Hypothalamus (tissue), 51 donors: Measurements from ENCODE around the gene CYP11A1.

Experiments used
- DNase-seq, 51 donors: peaks; one replicate each; lab custom pipeline; 2025; lab: John Stamatoyannopoulos, UW

The CYP11A1 gene

DNA sequence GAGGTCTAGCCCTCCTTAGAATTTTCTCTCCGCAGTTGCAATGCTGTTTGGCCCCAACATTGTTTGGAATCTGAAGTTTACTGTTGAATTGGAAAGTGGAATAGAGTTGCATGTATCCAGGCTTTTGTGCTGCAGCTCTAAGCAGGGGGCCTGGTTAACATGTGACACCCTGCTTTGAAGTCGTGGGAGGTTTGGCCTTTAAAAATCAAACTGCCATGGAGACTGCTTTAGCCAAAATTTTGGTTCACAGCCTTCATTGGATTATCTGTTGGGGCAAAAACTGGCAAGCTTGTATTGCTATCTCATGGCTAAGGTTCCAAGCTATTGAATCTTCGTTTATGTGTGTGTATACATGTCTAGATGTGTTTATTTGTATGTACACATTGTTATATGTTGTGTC lies 15.8 kb downstream of the CYP11A1 start:
- no peak for DNase-seq

DNA sequence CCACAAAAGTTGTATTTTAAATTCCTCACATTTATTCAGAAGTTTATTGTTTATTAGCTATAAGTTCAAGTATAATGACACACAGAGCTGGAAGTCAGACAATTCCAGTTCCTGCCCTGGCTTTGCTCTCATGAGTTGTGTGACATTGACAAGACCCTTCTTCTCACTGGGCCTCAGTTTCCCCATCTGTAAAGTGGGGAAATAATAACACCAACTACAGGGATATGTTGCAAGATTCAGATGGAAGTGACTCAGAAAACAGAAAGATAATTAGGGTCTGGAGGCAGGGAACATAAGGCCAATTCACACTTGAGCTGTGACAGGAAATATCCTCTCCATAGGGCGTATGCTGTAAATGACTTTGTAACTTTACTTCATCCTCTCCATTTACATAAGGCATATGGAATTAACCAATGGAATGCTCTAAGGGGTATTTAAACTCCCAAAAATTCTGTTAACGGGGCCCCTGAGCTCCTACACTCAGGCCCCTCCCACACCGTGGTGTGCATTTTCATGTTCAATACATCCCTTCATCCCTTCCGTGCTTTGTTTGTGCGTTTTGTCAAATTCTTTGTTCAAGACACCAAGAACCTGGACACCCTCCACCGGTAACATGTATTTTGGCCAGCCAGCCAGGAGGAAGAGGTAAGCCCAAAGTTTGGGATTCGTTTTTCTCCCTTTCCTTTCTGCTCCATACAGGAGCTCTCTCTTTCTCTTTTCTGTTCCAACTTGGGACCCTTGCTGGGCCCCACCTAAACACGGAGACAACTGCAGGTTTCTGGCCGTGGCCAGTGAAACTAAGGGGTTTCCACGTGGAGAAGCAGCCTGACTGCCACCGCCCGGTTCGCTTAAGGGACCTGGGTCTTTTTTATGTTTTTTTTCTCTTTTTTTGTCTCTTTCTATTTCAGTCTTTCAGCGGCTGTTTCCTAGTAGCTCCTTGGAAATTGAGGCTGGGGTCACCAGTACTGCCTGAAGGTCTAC lies 16.9 kb downstream of the CYP11A1 start:
- no peak for DNase-seq

DNA sequence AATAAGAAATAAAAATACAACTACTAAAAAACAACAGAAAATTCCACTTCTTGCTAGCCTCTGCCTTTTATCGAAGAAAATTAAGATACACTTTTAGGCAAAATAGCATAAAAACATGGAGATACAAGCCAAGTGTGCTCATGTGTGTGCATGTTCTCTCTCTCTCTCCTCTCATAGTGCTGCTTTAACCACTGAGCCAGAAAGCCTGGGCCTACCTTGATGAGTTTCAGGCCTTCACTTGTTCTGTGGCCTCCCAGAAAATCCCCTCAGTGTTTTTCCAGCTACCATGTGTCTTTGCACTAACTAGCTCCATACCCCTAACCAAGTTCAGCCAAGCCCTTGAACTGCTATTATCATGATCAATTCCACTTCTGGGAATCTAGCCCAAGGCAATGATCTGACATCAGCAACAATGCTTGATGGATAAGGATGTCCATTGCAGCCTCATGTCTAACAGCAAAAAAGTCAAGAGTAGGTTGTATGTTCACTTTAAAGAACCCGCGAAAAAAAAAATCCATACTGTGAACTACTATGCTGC lies 18.1 kb downstream of the CYP11A1 start:
- DNase-seq, result no peak

DNA sequence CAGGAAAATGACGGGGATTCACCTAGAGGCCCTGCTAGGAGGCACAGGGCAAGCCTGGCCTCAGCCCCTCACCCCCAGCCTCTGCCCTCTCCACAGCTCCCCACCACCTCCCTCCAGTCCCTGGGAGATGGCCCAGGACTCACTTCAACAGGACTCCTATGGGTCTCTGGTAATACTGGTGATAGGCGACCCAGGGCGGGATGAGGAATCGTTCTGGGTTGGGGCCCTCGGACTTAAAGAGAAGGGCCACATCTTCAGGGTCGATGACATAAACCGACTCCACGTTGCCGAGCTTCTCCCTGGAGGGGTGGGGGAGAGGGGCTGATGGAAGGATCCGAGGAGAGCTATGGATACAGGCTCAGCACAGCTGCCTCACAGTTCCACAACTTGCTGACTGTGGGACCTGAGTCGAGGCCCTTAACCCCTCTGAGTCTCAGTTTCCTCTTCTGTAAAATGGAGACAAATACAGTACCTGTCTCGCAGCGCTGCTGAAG lies 19.6 kb downstream of the CYP11A1 start:
- DNase-seq, result no peak

DNA sequence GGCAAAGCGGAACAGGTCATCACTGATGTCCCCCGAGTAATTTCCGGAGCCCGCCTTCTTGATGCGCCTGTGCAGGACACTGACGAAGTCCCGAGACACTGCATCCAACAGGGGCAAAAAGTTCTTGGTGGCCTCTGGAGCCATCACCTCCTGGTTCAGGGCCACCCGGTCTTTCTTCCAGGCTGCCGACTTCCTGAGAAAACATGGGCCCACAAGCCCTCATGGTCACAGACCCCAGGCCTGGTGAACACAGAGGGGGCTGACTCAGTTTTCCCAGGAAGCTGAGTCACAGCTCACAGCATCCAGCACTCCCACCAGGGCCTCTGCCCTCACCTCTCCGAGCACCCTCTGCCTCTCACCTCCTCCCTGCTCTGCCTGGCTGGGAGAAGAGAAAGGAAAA lies 22.4 kb downstream of the CYP11A1 start:
- no peak for DNase-seq

DNA sequence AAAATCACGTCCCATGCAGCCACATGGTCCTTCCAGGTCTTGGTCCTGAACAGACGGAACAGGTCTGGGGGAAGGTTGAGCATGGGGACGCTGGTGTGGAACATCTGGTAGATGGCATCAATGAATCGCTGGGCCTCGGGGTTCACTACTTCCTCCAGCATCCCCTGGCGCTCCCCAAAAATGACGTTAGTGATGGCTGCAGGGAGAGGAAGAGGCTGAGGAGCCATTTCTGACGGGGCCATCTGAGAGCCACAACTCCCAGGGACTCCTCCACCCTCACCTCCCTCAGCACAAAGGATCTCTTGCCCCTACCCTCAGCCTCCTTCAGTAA lies 23.7 kb downstream of the CYP11A1 start:
- no peak for DNase-seq

DNA sequence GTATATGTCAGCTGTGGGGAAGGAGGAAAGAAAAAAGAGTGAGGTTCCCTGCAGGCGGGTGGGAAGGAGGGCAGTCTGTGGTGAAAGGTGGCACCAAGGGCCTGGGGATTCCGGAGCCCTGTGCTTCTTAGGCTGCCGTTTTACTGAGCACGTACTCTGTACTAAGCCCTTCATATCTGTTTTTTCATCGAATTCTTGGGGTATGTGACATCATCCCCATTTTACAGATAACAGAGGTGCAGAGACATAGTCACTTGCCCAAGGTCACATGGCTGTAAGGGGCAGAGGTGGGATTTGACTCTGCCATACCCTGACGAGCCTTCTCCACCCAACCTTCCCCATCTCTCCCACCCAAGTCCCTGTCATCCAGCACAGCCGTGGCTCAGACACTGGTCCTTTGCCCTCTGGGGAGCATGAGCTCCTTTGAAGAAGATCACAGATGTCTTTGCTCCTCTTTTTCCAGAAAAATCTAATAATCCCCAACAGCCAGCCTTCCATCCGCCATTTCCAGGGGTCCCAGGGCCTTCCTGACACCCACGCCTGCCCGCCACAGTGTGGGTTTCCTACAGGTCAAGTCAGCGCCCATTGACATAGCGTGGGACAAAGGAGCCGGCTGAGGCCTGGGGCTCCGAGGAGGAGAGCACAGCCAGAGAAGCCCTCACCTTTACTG lies 24.2 kb downstream of the CYP11A1 start:
- DNase-seq, result no peak

DNA sequence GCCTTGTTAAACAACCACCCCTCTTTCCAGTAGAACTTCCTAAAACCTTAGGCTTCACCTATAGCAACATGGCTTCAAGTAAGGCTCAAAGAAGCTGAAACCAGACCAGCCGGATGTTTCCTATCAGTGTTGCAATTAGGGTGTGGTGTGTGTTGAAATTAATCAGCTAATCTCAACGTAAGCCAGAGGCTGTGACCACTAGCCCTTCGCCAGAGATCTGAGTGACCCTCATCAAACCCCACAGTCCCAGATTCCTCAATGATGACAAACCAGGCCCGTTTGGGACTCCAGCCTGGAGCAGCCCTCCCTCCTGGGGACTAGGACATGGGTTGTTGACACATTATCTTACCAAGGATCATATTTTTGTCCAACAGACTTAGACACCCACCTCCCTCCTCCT lies 27.3 kb downstream of the CYP11A1 start:
- no peak for DNase-seq

DNA sequence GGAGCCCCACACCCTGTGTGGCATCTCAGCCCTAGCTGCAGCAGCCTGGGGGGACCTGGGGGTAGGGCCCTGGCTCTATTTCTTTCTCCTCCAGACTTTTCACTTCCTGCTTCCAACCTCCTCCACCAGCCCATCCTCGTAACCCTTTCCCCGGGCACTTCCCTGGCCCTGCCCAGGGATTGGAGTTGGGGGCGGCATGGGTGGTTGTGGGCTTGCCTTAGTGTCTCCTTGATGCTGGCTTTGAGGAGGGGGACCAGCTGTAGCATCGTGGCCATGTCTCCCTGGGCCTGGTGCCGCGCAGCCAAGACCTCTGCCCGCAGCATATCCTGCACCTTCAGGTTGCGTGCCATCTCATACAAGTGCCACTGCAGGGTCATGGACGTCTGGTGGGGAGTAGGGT lies 28.1 kb downstream of the CYP11A1 start:
- no peak for DNase-seq

DNA sequence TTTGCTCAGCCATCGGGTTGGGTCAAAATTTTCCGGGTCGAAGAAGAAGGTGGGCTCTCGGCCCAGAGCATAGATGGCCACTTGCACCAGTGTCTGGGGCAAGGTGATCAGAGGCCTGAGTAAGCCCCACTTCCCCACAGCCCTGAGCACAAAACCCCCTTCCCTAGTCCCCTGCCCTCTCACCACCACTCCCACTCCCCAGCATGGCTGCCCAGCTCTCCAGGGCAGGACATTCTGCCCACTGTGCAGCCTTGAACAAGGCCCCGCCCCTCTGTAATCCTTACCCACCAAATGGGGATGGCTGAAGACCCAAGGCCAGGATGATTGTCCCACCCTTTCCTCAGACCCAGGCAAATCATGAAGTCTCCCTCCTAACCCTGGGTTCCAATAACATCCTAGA lies 28.8 kb downstream of the CYP11A1 start:
- DNase-seq, result no peak

DNA sequence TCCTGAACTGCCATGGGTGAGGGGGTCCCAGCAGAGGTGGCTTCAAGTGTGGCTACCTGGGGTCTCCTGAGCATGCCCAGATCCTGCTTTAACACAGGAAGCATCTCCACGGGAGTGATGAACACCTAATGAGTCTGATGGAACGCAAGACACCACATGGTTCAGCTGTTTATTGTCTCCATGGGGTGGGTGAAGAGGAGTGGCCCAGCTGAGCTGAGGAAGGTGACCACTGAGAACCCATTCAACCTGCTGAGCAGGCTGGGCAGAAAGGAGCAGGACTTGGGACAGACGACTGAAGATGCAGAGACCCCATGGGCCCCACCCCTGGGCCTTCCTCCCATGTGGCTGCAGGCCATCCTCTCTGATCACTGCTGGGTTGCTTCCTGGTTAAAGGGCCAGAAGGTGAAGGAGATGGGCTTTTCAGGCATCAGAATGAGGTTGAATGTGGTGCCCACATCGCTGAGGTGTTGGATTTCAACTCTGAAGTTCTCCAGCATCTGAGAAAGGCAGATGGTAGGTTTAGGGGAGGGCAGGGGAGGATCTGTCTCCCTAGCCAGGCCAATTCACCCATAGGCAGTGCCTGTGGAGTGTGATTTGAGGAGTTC lies 29.7 kb downstream of the CYP11A1 start:
- no peak for DNase-seq

DNA sequence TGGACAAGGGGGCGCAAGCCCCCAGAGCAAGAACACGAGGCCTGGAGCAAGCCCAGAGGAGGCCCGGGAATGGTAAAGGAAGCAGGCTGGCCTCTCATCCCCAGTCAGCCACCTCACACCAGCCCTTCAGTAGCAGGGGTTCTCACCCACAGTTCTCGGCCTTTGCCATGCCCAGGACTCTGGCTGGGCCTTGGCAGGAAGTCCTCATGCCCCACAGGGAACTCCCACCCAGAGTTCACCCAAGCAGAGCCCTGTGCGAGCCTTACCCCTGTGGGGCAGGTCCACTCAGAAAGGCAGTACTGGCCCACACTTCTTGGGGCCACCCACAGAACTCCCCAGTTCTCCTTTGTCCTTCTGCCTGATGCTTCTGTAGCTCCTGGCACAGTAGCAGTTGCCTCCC lies 30.3 kb downstream of the CYP11A1 start:
- DNase-seq, result no peak

DNA sequence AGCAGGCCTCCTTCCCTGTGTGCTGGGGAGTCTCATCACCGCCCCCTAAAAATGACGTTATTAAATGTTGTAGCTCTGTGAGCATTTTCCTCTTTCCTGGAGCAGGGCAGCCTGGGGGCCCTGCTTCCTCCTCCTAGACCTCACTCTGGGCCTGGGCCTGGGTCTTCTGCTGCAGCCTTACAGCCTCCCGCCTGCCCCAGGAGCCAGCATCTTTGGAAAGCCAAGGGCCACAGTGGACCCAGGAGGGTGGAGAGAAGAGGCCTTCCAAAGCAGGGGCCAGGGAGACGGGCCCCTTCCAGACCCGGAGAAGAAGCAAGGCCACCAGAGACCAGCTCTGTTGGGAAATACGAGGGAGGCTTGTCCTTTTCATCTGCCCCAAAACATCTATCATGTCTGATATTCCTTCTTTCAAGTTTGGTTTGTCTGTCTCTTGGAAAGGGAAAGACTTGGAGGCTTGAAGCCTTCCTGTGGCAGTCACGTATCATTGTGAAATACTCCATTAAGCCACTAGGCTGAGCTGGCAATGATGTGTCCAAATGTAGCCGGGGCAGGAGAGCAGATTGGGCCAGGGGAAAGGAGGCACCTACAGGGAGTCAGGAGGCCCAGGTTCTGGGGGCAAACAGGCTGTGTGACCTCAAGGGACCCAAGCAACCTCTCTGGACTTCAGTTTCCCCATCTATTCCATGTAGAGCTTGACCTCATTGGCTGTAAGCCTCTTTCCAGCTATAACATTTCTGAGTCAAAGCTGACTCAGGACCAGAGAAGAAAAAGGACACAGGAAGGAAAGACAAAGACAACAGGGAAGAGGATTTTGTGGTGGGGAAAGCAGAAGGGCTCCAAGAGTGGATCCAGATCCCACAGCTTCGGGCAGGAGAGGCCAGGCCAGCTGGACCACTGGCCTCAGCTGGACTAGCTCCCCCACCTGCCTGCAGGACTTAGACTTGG lies 31.1 kb downstream of the CYP11A1 start:
- no peak for DNase-seq

DNA sequence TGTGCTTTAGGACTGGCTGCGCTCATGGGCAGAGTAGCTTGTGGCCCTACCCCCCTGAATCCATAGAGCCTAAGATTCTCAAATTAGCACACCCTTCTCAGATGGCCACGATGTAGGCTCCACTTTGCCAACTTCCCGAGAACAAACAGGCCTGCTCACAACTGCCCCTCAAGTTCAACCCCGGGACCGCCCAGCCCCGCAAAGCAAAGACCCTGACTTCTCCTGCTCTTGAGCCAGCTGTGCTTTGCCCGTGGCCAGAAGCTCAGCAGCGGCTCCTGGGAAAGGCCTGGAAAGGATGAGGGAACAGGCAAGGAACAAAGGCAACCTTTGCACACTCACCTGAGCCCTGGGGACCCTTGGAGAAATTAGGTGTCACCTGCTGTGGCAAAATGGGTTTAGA lies 32.0 kb downstream of the CYP11A1 start:
- DNase-seq, result no peak

DNA sequence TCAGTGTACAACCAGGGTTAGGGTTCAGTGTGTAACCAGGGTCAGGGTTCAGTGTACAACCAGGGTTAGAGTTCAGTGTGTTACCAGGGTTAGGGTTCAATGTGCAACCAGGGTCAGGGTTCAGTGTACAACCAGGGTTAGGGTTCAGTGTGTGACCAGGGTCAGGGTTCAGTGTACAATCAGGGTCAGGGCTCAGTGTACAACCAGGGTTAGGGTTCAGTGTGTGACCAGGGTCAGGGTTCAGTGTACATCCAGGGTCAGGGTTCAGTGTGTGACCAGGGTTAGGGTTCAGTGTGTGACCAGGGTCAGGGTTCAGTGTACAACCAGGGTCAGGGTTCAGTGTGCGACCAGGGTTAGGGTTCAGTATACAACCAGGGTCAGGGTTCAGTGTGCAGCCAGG lies 33.3 kb downstream of the CYP11A1 start:
- no peak for DNase-seq

DNA sequence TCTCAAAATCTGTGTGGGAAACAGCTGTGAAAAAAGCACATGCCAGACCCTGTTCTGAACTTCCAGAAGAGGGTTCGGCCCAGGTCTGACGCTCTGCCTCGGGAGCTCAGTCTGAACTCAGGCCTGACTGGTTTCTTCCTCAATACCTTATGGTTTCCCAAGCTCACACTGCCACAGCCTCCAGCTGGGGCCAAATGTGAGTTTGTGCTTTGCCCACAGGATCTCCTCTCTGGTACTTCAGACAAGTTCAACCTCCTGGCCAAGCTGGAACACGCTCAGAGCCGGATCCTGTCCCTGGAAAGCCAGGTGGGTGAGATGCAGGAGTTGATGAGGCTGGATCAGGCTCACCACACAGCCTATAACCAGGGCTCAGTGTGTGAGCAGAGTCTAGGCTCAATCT lies 33.8 kb downstream of the CYP11A1 start:
- no peak for DNase-seq

DNA sequence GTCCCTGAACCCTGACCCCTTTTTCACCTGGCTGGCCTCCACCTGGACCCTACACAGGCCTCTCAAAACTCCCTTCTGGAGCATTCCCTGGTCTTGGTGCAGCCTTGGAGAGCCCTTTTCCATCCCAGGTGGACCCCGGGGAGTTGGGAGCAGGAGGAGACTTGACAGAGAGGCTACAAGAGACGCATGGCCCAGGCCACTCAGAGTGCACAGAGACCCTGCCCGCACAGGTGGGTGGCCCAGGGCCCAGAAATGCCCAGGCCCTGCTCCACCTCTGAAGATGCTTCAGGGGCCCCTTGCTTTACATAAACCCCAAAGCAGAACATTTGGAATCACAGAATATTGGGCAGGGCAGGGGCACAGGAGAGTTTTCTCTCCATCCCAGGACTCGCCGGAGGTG lies 34.4 kb downstream of the CYP11A1 start:
- DNase-seq, result no peak

DNA sequence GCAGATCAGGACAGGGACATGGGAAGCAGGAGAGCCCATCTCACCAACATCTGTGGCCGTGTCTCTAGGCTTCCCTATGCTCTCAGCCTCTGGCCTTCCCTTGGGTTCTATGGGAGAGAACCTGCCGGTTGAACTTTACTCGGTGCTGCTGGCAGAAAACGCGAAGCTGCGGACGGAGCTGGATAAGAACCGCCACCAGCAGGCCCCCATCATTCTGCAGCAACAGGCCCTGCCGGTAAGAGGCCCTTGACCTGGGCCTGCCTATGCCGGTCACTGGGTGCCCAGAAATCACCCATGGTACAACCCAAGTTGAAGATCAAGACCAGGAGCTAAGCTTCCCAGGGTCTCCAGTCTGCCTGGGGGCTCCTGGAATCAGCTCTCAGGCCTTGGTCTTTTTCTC lies 34.8 kb downstream of the CYP11A1 start:
- DNase-seq, result no peak

DNA sequence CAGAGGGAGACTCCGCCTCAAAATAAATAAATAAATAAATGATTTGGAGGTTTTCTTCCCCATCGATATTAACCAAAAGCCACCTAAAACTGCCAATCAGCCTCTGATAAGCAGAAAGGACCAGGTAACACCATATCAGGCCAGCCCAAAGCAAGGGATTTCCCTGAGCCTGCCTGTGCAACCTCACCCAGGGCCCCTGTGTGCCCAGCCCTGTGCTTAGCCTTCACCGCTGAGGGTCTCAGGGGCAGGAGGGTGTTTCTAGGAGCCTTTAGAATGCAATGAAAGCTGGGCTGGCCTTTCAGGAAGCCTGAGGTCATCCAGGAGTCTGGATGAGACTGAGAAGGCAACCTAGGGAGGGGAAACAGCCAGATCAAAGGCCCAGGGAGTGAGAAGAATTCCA lies 35.4 kb downstream of the CYP11A1 start:
- DNase-seq, result no peak

DNA sequence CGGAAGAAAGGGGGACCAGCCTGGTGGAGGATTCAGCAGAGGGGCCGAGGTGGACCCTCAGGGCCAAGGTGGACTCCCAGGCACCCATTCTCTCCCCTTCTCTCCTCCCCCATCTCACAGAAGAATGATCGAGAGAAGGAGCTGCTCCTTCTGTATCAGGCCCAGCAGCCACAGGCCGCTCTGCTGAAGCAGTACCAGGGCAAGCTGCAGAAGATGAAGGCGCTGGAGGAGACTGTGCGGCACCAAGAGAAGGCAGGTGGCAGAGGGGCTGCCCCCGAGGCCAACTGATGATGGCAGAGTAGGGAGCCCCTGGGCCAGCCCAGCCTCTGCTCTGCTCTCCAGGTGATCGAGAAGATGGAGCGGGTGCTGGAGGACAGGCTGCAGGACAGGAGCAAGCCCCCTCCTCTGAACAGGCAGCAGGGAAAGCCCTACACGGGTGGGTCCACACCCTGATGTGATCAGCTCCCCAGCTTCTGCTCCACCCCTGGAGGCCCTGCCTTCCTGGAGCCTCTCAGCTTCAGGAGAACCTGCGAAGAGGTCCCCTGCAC lies 36.5 kb downstream of the CYP11A1 start:
- no peak for DNase-seq
